ENCODE data around the gene FBN3.
"Not testable (repeated sequence)": the region's sequence is repeated elsewhere in the genome, so short reads cannot be mapped to it uniquely, and the experiment has no call there.

The FBN3 gene

DNA sequence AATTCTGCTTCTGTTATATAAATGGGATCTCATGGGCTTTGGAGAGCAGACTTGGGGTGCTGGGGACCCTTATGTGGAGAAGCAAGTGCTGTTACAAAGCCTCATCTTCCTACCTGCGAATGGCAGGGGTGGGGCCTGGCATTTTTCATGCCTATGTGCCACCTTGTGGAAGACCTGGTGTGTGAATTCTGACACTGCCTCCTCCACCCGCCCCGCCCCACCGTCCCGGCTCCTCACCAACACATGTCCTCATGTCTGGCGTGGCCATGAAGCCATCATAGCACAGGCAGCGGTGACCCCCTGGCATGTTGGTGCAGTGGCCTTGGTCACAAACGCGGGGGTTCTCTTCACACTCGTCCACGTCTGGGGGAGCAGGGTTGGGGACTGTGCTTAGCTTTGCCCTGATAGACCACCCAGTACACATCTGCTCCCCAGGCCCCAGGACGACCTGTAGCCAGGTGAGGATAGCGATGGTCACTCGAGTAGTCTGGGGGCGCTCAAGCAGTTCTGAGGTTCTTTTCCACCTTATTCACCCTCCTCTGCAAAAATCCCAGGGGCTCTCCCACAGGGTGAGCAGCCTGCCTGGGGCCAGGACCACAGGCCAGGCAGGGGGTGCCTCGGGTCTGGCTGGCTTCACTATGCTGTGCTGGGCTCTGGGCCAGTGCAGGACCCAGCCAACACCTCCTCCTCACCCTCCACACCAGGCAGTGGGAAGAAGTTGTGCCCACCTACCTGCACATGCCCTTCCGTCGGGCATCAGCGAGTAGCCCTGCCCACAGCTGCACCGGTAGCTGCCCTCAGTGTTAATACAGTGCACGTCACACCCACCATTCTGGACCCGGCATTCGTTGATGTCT is 32.7 kb downstream of the FBN3 start:
- DNase-seq: no peak

- no peak for DNase-seq
These were observed 33.5 kb downstream of the FBN3 start for GRCh38 chr19:8115805-8116396.

DNA sequence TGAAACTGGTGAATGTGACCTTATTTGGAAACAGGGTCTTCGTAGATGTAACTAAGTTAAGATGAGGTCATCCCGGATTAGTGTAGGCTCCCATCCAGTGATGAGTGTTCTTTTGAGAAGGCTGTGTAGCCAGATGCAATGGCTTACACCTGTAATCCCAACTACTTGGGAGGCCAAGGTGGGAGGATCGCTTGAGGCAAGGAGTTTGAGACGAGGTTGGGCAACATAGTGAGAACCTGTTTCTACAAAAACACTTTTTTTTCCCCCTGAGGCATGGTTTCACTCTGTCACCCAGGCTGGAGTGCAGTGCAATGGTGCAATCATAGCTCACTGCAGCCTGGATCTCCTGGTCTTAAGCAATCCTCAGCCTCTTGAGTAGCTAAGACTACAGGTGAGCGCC is 36.4 kb downstream of the FBN3 start:
- DNase-seq: no peak

DNA sequence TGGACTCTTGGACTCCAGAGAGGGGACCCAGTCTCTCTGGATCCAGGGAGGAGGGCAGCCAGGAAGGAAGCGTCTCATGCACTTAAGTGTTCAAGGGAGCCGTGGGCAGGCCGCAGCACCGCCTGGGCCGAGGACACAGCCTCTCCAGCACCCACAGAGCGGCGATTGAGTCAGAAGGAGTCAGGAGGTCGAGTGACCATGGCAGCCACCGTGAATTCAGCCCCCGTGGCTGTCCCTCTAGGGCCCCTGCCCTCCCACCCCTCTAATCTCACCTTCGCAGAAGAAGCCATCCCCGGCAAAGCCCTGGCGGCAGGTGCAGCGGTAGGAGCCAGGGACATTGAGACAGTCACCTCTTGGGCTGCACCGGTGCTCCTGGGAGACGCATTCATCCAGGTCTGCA is 38.0 kb downstream of the FBN3 start:
- DNase-seq: no peak

GRCh38 chr19:8110931-8111330 is 38.5 kb downstream of the FBN3 start:
- no peak for DNase-seq

DNA sequence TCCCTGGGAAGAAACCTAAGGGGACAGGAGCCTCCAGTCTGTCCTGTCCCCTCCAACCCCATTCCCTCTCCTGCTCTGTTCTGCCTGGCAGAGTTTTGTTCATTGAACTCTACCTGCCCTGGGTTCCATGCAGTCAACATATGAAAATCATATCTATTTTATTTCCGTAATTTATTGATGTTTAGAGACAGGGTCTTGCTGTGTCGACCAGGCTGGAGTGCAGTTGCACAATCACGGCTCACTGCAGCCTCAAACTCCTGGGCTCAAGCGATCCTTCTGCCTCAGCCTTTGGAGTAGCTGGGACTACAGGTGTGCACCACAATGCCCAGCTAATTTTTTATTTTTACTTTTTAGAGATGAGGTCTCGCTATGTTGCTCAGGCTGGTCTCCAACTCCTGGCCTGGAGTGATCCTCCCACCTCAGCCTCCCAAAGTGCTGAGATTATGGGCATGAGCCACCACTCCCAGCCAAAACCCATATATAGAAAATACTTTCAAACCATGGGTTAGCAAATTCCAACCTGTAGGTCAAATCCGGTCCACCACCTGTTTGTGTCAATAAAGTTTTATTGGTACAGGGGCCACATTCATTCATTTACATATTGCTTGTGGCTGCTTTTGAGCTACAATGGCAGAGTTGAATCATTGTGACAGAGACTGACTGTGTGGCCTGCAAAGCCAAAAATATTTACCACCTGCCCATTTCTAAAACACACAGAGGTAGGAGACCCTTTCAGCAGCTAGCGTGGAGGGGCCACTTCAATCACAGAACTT is 39.3 kb downstream of the FBN3 start:
- DNase-seq: no peak

DNA sequence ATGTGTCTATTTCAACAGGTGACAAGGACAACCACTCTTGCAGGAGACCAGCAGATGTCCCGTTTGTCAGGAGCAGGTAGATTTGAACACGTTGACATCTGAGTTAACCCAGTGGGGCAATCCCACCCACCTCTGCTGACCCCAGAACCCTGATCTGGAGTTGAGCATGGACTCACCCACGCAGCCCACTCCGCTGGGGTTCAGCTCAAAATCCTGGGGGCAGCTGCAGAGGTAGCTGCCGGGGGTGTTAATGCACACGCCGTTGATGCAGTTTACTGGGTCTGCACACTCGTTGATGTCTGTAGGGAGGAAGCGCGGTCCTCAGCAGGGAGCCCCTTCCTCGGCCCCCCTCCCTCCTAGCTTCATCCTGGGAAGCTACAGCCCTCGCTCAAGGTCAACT is 39.9 kb downstream of the FBN3 start:
- DNase-seq: no peak

DNA sequence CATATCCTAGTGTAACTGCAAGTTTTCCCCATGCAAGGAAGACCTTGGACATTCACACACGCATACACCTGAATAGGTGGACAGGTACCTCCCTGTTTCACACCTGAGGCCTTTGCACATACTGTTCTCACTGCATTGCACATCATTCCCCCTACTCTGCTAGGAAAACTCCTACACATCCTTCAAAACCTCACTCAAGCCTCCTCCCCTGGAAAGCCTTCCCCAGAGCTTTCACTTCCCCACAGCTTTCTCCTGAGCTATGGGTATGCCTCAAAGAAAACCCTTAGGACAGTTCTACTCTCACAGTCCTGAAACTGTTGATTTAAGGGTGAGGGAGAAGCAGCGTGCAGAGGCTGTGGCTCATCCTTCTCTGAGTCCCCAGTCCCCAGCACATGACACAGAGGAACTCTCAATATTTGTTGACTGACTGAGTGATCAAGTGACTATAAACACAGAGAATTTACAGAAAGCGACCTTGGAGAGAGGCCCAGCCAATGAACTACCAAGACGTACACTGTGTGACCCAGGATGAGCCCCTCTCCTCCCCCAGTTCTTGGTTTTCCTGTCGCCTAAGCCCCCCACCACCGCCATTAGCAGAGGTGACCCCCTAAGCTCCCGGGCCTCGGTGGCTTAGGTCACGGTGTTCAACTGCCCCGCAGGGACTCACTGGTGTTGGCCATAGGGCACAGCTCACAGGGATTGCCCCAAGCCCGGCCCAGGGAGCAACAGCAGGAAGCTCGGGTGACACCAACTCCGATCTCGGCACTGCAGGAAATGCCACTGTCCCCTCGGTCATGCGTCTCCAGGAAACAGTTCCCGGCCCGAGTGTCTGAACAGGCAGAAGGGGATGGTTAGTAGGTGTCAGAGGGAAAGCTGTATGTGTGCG is 40.6 kb downstream of the FBN3 start:
- DNase-seq: no peak

- no peak for DNase-seq
These were observed 42.0 kb downstream of the FBN3 start for GRCh38 chr19:8107301-8107903.

DNA sequence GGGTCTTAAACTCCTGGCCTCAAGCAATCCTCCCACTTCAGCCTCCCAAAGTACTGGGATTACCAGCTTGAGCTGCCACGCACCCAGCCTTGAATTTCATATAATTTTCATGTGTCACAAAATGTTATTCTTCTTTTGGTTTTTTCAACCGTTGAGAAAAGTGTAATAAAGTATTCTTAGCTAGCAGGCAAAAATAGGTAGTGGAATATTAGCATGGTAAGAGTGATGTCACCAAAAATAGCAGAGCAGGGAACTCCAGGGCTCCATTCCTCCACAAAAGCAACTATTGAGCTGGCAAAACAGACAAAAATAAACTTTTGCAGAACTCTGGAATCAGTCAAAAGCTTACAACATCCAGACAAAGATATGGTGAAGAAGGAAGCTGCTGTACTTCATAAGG is 43.9 kb downstream of the FBN3 start:
- DNase-seq: no peak

GRCh38 chr19:8101910-8102309 is 47.5 kb downstream of the FBN3 start:
- DNase-seq: not testable (repeated sequence)

- DNase-seq: no peak
These were observed 48.1 kb downstream of the FBN3 start for GRCh38 chr19:8101311-8101710.

GRCh38 chr19:8097681-8098567 is 51.5 kb downstream of the FBN3 start:
- DNase-seq: no peak

GRCh38 chr19:8097198-8097597 is 52.2 kb downstream of the FBN3 start:
- no peak for DNase-seq

DNA sequence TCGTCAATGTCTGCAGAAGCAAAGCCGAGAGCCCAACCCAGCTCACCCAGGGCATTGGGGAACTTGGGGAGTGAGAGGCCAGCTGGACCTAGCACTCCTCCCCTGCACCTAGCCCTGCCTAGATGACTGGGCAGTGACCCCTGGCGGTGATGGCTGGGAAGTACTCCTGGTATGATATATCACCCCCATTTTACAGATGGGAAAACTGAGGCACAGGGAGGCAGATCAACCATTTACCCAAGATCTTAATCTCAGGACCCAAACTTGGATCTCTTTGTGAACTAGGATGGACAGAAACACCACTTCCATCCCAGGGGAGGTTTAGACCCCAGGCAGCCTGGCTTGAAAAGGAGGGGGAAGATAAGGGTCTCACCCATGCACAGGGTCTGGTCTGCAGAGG is 53.3 kb downstream of the FBN3 start:
- no peak for DNase-seq

- no peak for DNase-seq
These were observed 54.0 kb downstream of the FBN3 start for GRCh38 chr19:8095354-8095886.

GRCh38 chr19:8094336-8094735 is 55.1 kb downstream of the FBN3 start:
- DNase-seq: no peak

GRCh38 chr19:8093740-8094139 is 55.7 kb downstream of the FBN3 start:
- DNase-seq: no peak

DNA sequence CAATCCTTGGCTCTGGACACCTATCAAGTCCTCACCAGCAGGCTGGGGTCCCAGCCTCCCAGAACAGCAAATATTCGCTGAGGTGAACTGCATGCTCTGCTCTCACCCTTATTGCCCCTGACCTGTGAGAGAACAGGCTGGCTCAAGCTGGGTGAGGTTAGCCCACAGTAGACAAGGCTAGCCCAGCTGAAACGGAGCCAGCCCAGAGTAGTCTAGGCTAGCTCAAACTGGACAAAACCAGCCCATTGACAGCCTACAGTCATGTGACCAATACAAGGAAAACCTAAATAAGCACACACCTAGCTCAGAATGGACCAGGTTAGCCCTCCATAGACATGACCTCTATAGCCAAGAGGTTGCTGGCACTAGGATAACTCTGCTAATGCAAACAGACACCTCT is 58.4 kb downstream of the FBN3 start:
- no peak for DNase-seq

GRCh38 chr19:8089664-8090601 is 59.5 kb downstream of the FBN3 start:
- no peak for DNase-seq

Measured in Kasumi-1 (cell line).